ENCODE data around the gene EXOC6B. TPM values are rescaled to one million over a fixed set of nuclear protein-coding genes. Genes with fewer than 3 reads are reported as not detected.

EXOC6B gene
- total RNA-seq, 1 experiment from 2014 or later, result not detected

- DNase-seq, result no peak
- Histone ChIP-seq H3K4me3 (ENCODE audit: low read length) (no peak overlapping the region), H3K27ac (ENCODE audit: low read length) (no peak overlapping the region), H3K9ac (ENCODE audit: low read length) (no peak overlapping the region), H3K9me3 (ENCODE audit: low read length) (no peaks in the 10 kb centered on the region), H3K27me3 (ENCODE audit: low read length) (no peaks in the 10 kb centered on the region), H3K79me2 (ENCODE audit: low read length) (no peaks in the 10 kb centered on the region), H2AFZ (ENCODE audit: low read length) (no peak overlapping the region), H4K20me1 (ENCODE audit: insufficient read depth, low read depth, low read length) (no peaks in the 10 kb centered on the region), H3K36me3 (ENCODE audit: insufficient read depth, low read length) (no peaks in the 10 kb centered on the region), H3K9me2 (replicated peaks; ENCODE audit: insufficient read depth, low read length) (no peaks in the 10 kb centered on the region), H3K4me1 (ENCODE audit: low read length) (no peaks in the 10 kb centered on the region), H3K4me2 (ENCODE audit: low read depth, low read length, poor library complexity, severe bottlenecking) (no peak overlapping the region)
These were observed 652.1 kb downstream of the EXOC6B start for GRCh38 chr2:72173640-72174321.

- Histone ChIP-seq H3K27me3 (ENCODE audit: low read length) (no peaks in the 10 kb centered on the region), H3K9me2 (replicated peaks; ENCODE audit: insufficient read depth, low read length) (no peaks in the 10 kb centered on the region), H4K20me1 (ENCODE audit: insufficient read depth, low read depth, low read length) (no peaks in the 10 kb centered on the region), H2AFZ (ENCODE audit: low read length) (no peak overlapping the region), H3K36me3 (ENCODE audit: insufficient read depth, low read length) (no peaks in the 10 kb centered on the region), H3K9me3 (ENCODE audit: low read length) (no peaks in the 10 kb centered on the region), H3K9ac (ENCODE audit: low read length) (no peak overlapping the region), H3K4me1 (ENCODE audit: low read length) (no peaks in the 10 kb centered on the region), H3K27ac (ENCODE audit: low read length) (no peak overlapping the region), H3K79me2 (ENCODE audit: low read length) (no peaks in the 10 kb centered on the region), H3K4me2 (ENCODE audit: low read depth, low read length, poor library complexity, severe bottlenecking) (no peak overlapping the region), H3K4me3 (ENCODE audit: low read length) (no peak overlapping the region)
- no peak for DNase-seq
These were observed 653.4 kb downstream of the EXOC6B start for GRCh38 chr2:72172478-72172877.

DNA sequence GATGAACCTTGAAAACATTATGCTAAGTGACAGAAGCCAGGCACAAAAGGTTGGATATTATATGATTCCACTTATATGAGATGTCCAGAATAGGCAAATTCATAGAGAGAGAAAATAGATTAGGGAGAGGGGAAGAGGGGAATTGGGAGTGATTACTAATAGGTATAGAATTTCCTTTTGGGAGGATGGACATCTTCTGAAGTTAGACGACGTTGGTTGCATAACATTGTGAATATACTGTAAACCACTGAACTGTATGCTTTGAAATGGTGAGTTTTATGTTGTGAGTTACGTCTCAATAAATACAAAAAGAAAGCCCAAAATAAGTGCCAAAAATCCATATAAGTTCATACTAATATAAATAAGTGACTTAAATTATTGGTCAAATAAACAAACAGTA is 659.6 kb downstream of the EXOC6B start:
- no peaks in the 10 kb centered on the region for H3K9me3 ChIP-seq (ENCODE audit: low read length)
- H3K4me3 ChIP-seq (ENCODE audit: low read length), result no peak overlapping the region
- H3K9ac ChIP-seq (ENCODE audit: low read length), result no peak overlapping the region
- no peak overlapping the region for H3K27ac ChIP-seq (ENCODE audit: low read length)
- H4K20me1 ChIP-seq (ENCODE audit: insufficient read depth, low read depth, low read length), result no peaks in the 10 kb centered on the region
- H3K4me2 ChIP-seq (ENCODE audit: low read depth, low read length, poor library complexity, severe bottlenecking), result no peak overlapping the region
- no peaks in the 10 kb centered on the region for H3K27me3 ChIP-seq (ENCODE audit: low read length)
- no peak for DNase-seq
- no peak overlapping the region for H2AFZ ChIP-seq (ENCODE audit: low read length)
- no peaks in the 10 kb centered on the region for H3K9me2 ChIP-seq (replicated peaks; ENCODE audit: insufficient read depth, low read length)
- H3K79me2 ChIP-seq (ENCODE audit: low read length), result no peaks in the 10 kb centered on the region
- H3K4me1 ChIP-seq (ENCODE audit: low read length), result no peaks in the 10 kb centered on the region
- H3K36me3 ChIP-seq (ENCODE audit: insufficient read depth, low read length), result no peaks in the 10 kb centered on the region

DNA sequence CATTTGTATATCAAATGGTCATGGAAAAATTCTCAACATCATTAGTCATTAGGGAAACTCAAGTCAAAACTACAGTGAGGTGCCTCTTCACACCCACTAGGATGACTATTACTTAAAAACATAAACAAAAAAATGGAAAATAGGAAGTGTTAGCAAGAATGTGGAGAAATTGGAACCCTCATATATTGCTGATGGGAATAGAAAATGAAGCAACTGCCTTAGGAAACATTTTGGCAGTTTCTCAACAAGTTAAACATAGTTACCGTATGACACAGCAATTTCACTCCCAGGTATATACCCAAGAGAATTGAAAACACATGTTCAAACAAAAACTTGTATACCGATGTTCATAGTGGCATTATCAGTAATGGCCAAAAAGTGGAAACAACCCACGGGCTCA is 660.0 kb downstream of the EXOC6B start:
- H3K9ac ChIP-seq (ENCODE audit: low read length), result no peak overlapping the region
- DNase-seq, result no peak
- H3K27ac ChIP-seq (ENCODE audit: low read length), result no peak overlapping the region
- no peaks in the 10 kb centered on the region for H3K9me3 ChIP-seq (ENCODE audit: low read length)
- no peak overlapping the region for H3K4me2 ChIP-seq (ENCODE audit: low read depth, low read length, poor library complexity, severe bottlenecking)
- H3K27me3 ChIP-seq (ENCODE audit: low read length), result no peaks in the 10 kb centered on the region
- H2AFZ ChIP-seq (ENCODE audit: low read length), result no peak overlapping the region
- H3K9me2 ChIP-seq (replicated peaks; ENCODE audit: insufficient read depth, low read length), result no peaks in the 10 kb centered on the region
- no peaks in the 10 kb centered on the region for H3K36me3 ChIP-seq (ENCODE audit: insufficient read depth, low read length)
- H3K4me3 ChIP-seq (ENCODE audit: low read length), result no peak overlapping the region
- H3K4me1 ChIP-seq (ENCODE audit: low read length), result no peaks in the 10 kb centered on the region
- H4K20me1 ChIP-seq (ENCODE audit: insufficient read depth, low read depth, low read length), result no peaks in the 10 kb centered on the region
- no peaks in the 10 kb centered on the region for H3K79me2 ChIP-seq (ENCODE audit: low read length)

GRCh38 chr2:72162574-72162973 is 663.3 kb downstream of the EXOC6B start:
- Histone ChIP-seq H3K9me3 (ENCODE audit: low read length) (no peaks in the 10 kb centered on the region), H3K9me2 (replicated peaks; ENCODE audit: insufficient read depth, low read length) (no peaks in the 10 kb centered on the region), H3K27me3 (ENCODE audit: low read length) (peaks cover 3% of the 10 kb centered on the region; the same call in 1 of the 2 replicates), H3K4me3 (ENCODE audit: low read length) (no peak overlapping the region), H3K9ac (ENCODE audit: low read length) (no peak overlapping the region), H3K4me1 (ENCODE audit: low read length) (no peaks in the 10 kb centered on the region), H3K36me3 (ENCODE audit: insufficient read depth, low read length) (no peaks in the 10 kb centered on the region), H3K4me2 (ENCODE audit: low read depth, low read length, poor library complexity, severe bottlenecking) (no peak overlapping the region), H3K79me2 (ENCODE audit: low read length) (no peaks in the 10 kb centered on the region), H3K27ac (ENCODE audit: low read length) (no peak overlapping the region), H2AFZ (ENCODE audit: low read length) (no peak overlapping the region), H4K20me1 (ENCODE audit: insufficient read depth, low read depth, low read length) (no peaks in the 10 kb centered on the region)
- DNase-seq, result no peak

GRCh38 chr2:72159211-72159993 is 666.4 kb downstream of the EXOC6B start:
- Histone ChIP-seq H3K4me1 (ENCODE audit: low read length) (no peaks in the 10 kb centered on the region), H4K20me1 (ENCODE audit: insufficient read depth, low read depth, low read length) (no peaks in the 10 kb centered on the region), H3K27me3 (ENCODE audit: low read length) (peaks cover 3% of the 10 kb centered on the region; the same call in 1 of the 2 replicates), H3K9me3 (ENCODE audit: low read length) (no peaks in the 10 kb centered on the region), H3K4me2 (ENCODE audit: low read depth, low read length, poor library complexity, severe bottlenecking) (no peak overlapping the region), H3K27ac (ENCODE audit: low read length) (no peak overlapping the region), H3K4me3 (ENCODE audit: low read length) (no peak overlapping the region), H3K79me2 (ENCODE audit: low read length) (no peaks in the 10 kb centered on the region), H2AFZ (ENCODE audit: low read length) (no peak overlapping the region), H3K9me2 (replicated peaks; ENCODE audit: insufficient read depth, low read length) (no peaks in the 10 kb centered on the region), H3K9ac (ENCODE audit: low read length) (no peak overlapping the region), H3K36me3 (ENCODE audit: insufficient read depth, low read length) (no peaks in the 10 kb centered on the region)
- no peak for DNase-seq

DNA sequence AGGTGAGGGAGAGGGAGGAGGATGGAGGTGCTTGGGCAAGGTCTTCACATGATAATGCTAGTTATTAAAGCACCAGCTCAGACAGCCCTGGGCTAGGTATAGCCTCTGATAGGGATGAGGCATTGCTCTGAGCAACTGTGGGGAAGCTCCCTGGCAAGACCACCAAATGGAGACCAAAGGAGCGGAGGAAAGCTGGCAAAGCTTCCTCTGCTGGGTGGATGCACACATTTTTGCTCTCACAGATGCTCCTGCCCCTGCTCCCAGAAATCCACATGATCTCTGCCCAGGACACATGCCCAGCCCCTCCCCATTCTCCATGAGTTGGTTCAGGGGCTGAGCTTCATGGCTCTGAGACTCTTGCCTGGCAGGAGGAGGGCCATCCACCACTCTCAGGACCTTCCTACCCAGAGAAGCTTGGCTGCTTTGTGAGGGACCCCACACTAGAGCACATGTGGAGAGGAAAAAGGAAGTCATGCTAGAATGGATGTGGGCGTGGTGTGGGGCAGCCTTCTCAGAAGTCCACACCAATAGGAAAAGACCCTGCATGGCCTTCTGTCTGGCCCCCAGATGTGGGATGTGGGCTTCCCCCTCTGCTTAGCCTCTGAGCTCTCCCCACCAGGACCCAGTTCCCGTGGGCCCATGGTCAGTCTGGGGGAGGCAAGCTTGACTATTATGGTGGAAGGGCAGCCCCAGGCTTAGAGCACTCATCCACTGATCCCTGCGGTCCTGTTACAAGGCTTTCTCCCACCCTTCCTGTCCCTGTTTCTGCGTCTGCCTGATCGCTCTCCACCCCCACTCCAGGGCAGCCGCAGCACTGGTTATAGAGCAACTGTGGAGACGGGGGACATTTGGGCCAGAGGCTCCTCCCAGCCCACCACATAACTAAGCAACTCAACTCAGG is 667.7 kb downstream of the EXOC6B start:
- peak; percentile 55 for DNase-seq

GRCh38 chr2:72156872-72157271 is 669.0 kb downstream of the EXOC6B start:
- Histone ChIP-seq H3K4me3 (ENCODE audit: low read length) (no peak overlapping the region), H4K20me1 (ENCODE audit: insufficient read depth, low read depth, low read length) (no peaks in the 10 kb centered on the region), H3K9me3 (ENCODE audit: low read length) (no peaks in the 10 kb centered on the region), H3K27ac (ENCODE audit: low read length) (no peak overlapping the region), H3K9ac (ENCODE audit: low read length) (no peak overlapping the region), H3K79me2 (ENCODE audit: low read length) (no peaks in the 10 kb centered on the region), H3K4me1 (ENCODE audit: low read length) (no peaks in the 10 kb centered on the region), H3K4me2 (ENCODE audit: low read depth, low read length, poor library complexity, severe bottlenecking) (no peak overlapping the region), H3K36me3 (ENCODE audit: insufficient read depth, low read length) (no peaks in the 10 kb centered on the region), H3K9me2 (replicated peaks; ENCODE audit: insufficient read depth, low read length) (no peaks in the 10 kb centered on the region), H3K27me3 (ENCODE audit: low read length) (peaks cover 3% of the 10 kb centered on the region; the same call in 1 of the 2 replicates), H2AFZ (ENCODE audit: low read length) (no peak overlapping the region)
- no peak for DNase-seq

More for the DNA sequence above, 667.7 kb downstream of the EXOC6B start:
- Histone ChIP-seq H3K36me3 (ENCODE audit: insufficient read depth, low read length) (no peaks in the 10 kb centered on the region), H3K4me1 (ENCODE audit: low read length) (no peaks in the 10 kb centered on the region), H3K27ac (ENCODE audit: low read length) (no peak overlapping the region), H3K4me3 (ENCODE audit: low read length) (no peak overlapping the region), H3K27me3 (ENCODE audit: low read length) (peaks cover 3% of the 10 kb centered on the region; the same call in 1 of the 2 replicates), H3K4me2 (ENCODE audit: low read depth, low read length, poor library complexity, severe bottlenecking) (no peak overlapping the region), H2AFZ (ENCODE audit: low read length) (peak overlapping the region; percentile 41; the same call in 1 of the 2 replicates), H3K9ac (ENCODE audit: low read length) (no peak overlapping the region), H3K79me2 (ENCODE audit: low read length) (no peaks in the 10 kb centered on the region), H3K9me2 (replicated peaks; ENCODE audit: insufficient read depth, low read length) (no peaks in the 10 kb centered on the region), H3K9me3 (ENCODE audit: low read length) (no peaks in the 10 kb centered on the region), H4K20me1 (ENCODE audit: insufficient read depth, low read depth, low read length) (no peaks in the 10 kb centered on the region)
